Neural cell (in vitro differentiated cells): ENCODE data around the gene CHST8.
A peak's percentile ranks its signal among the peaks of the same experiment; 100 is the strongest.

ENCODE experiments used
- EP300 ChIP-seq: fragments of 450-650 bp; conservative IDR thresholded peaks from 2 replicates; pipeline ENCODE4 v1.6.1; 2014; ENCODE audit warnings: antibody characterized with exemption, mild to moderate bottlenecking, moderate library complexity; ENCODE audit not compliant: poor library complexity, severe bottlenecking
- EZH2 ChIP-seq: fragments of 200-600, 300-800 bp; shearing (Covaris generic), sonication (generic); IDR thresholded peaks from 2 replicates; pipeline ENCODE4 v1.6.1; 2014; ENCODE audit warnings: antibody characterized with exemption, low read length, borderline replicate concordance, mild to moderate bottlenecking; ENCODE audit not compliant: insufficient read depth, poor library complexity, severe bottlenecking
- MXI1 ChIP-seq: fragments of 450-650 bp; conservative IDR thresholded peaks from 2 replicates; pipeline ENCODE4 v1.6.1; 2014; ENCODE audit warnings: antibody characterized with exemption, mild to moderate bottlenecking; ENCODE audit not compliant: poor library complexity, severe bottlenecking
- POLR2AphosphoS5 ChIP-seq: IDR thresholded peaks from 2 replicates; pipeline ENCODE4 v1.6.1; 2012
- RAD21 ChIP-seq: fragments of 450-650 bp; conservative IDR thresholded peaks from 2 replicates; pipeline ENCODE4 v1.6.1; 2014; ENCODE audit warnings: antibody characterized with exemption, mild to moderate bottlenecking, moderate library complexity
- SMC3 ChIP-seq: fragments of 450-650 bp; conservative IDR thresholded peaks from 2 replicates; pipeline ENCODE4 v1.6.1; 2014; ENCODE audit warnings: antibody characterized with exemption, mild to moderate bottlenecking, moderate library complexity; ENCODE audit not compliant: poor library complexity
- TAF1 ChIP-seq: IDR thresholded peaks from 2 replicates; pipeline ENCODE4 v1.6.1; 2012; ENCODE audit warnings: low read depth
- TF ChIP-seq, protein P1 (sequence below): IDR thresholded peaks from 2 replicates; pipeline ENCODE4 v1.6.1; 2012; ENCODE audit warnings: borderline replicate concordance
- TF ChIP-seq, protein P2 (sequence below): fragments of 450-650 bp; IDR thresholded peaks from 2 replicates; pipeline ENCODE4 v1.5.1; 2014; ENCODE audit warnings: antibody characterized with exemption, mild to moderate bottlenecking, moderate library complexity; ENCODE audit not compliant: poor library complexity, severe bottlenecking

DNA sequence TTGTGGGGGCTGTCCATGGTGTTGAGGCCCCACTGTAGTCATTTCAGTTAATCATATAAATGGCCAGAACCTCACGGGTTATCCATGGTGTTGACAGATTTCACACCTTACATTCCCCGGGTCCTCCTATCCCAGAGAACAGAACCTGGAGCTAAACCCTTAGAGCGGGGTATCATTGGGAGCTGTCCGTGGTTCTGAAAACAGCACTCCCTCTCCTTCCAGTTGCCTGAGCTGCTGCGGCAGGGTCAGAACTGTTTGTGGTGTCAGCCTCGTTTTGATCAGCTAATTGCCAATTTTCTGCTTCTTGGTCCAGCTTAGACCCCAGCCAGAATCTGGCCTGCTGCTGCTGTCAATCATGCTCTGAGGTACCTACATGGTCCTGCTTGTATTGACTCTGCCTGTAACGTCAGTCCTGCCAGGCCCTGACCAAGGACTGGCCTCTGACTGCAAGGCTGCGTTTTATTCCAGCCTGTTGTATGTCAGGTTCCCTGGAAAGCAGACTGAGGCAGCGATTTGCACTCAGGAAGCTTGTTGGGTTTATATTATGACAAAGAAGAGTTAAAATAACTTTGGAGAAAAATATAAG, 119.2 kb downstream of the CHST8 start:
- TF ChIP-seq, protein P1, sequence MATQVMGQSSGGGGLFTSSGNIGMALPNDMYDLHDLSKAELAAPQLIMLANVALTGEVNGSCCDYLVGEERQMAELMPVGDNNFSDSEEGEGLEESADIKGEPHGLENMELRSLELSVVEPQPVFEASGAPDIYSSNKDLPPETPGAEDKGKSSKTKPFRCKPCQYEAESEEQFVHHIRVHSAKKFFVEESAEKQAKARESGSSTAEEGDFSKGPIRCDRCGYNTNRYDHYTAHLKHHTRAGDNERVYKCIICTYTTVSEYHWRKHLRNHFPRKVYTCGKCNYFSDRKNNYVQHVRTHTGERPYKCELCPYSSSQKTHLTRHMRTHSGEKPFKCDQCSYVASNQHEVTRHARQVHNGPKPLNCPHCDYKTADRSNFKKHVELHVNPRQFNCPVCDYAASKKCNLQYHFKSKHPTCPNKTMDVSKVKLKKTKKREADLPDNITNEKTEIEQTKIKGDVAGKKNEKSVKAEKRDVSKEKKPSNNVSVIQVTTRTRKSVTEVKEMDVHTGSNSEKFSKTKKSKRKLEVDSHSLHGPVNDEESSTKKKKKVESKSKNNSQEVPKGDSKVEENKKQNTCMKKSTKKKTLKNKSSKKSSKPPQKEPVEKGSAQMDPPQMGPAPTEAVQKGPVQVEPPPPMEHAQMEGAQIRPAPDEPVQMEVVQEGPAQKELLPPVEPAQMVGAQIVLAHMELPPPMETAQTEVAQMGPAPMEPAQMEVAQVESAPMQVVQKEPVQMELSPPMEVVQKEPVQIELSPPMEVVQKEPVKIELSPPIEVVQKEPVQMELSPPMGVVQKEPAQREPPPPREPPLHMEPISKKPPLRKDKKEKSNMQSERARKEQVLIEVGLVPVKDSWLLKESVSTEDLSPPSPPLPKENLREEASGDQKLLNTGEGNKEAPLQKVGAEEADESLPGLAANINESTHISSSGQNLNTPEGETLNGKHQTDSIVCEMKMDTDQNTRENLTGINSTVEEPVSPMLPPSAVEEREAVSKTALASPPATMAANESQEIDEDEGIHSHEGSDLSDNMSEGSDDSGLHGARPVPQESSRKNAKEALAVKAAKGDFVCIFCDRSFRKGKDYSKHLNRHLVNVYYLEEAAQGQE = peak; percentile 61
- TF ChIP-seq, protein P2, sequence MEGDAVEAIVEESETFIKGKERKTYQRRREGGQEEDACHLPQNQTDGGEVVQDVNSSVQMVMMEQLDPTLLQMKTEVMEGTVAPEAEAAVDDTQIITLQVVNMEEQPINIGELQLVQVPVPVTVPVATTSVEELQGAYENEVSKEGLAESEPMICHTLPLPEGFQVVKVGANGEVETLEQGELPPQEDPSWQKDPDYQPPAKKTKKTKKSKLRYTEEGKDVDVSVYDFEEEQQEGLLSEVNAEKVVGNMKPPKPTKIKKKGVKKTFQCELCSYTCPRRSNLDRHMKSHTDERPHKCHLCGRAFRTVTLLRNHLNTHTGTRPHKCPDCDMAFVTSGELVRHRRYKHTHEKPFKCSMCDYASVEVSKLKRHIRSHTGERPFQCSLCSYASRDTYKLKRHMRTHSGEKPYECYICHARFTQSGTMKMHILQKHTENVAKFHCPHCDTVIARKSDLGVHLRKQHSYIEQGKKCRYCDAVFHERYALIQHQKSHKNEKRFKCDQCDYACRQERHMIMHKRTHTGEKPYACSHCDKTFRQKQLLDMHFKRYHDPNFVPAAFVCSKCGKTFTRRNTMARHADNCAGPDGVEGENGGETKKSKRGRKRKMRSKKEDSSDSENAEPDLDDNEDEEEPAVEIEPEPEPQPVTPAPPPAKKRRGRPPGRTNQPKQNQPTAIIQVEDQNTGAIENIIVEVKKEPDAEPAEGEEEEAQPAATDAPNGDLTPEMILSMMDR = no peak
- TF ChIP-seq EZH2 (no peak), POLR2AphosphoS5 (no peak), RAD21 (no peak), TAF1 (no peak), EP300 (no peak), MXI1 (no peak), SMC3 (no peak)
